Activated CD4-positive, alpha-beta T cell treated with anti-CD3 and anti-CD28 coated beads, Interleukin-2, Interleukin-6, amounts not matched to agents 100 ng/mL and 50 ng/mL, durations not matched to agents 16 hours and 8 hours (primary cell): Measurements from ENCODE around the gene NT5DC4.
A peak's percentile ranks its signal among the peaks of the same experiment; 100 is the strongest.

Experiments
- DNase-seq: peaks from one replicate; pipeline ENCODE4 v3.0.0-alpha.2; 2020

The NT5DC4 gene

GRCh38 chr2:112724591-112725525 lies 4.0 kb downstream of the NT5DC4 start:
- peak; percentile 31 for DNase-seq

- no peak for DNase-seq
These were observed 5.0 kb downstream of the NT5DC4 start for GRCh38 chr2:112725545-112726457.

GRCh38 chr2:112726487-112727190 lies 5.8 kb downstream of the NT5DC4 start:
- peak; percentile 95 for DNase-seq

GRCh38 chr2:112727276-112728028 lies 6.6 kb downstream of the NT5DC4 start:
- no peak for DNase-seq

- DNase-seq: no peak
These were observed 7.2 kb downstream of the NT5DC4 start for GRCh38 chr2:112728029-112728362.

- DNase-seq: no peak
These were observed 7.8 kb downstream of the NT5DC4 start for GRCh38 chr2:112728378-112729175.

- DNase-seq: no peak
These were observed 9.4 kb downstream of the NT5DC4 start for GRCh38 chr2:112730216-112730615.

GRCh38 chr2:112730791-112731190 lies 10.0 kb downstream of the NT5DC4 start:
- DNase-seq: no peak

GRCh38 chr2:112731479-112731878 lies 10.7 kb downstream of the NT5DC4 start:
- no peak for DNase-seq

GRCh38 chr2:112733456-112733855 lies 12.6 kb downstream of the NT5DC4 start:
- DNase-seq: no peak

GRCh38 chr2:112733871-112734270 lies 13.1 kb downstream of the NT5DC4 start:
- DNase-seq: no peak

GRCh38 chr2:112737542-112738232 lies 16.9 kb downstream of the NT5DC4 start:
- DNase-seq: no peak

- no peak for DNase-seq
These were observed 19.7 kb downstream of the NT5DC4 start for GRCh38 chr2:112740527-112740926.

- peak; percentile 89 for DNase-seq
These were observed 29.1 kb downstream of the NT5DC4 start for GRCh38 chr2:112749755-112750559.

GRCh38 chr2:112750560-112750843 lies 29.7 kb downstream of the NT5DC4 start:
- DNase-seq: no peak

GRCh38 chr2:112751451-112752197 lies 30.8 kb downstream of the NT5DC4 start:
- no peak for DNase-seq

- no peak for DNase-seq
These were observed 31.8 kb downstream of the NT5DC4 start for GRCh38 chr2:112752667-112753066.

- no peak for DNase-seq
These were observed 33.7 kb downstream of the NT5DC4 start for GRCh38 chr2:112754564-112754963.

- DNase-seq: no peak
These were observed 34.6 kb downstream of the NT5DC4 start for GRCh38 chr2:112755444-112755843.
